GM18519 (cell line): ENCODE data around the gene MARCHF2.
"Not testable (repeated sequence)": the region's sequence is repeated elsewhere in the genome, so short reads cannot be mapped to it uniquely, and the experiment has no call there.

Experiments
- ATAC-seq: cut with Tn5 transposase; IDR thresholded peaks from one replicate; pipeline ENCODE4 v1.9.1; 2021; ENCODE audit warnings: mild to moderate bottlenecking, moderate library complexity; ENCODE audit not compliant: unreplicated experiment, low FRiP score

The MARCHF2 gene, protein sequence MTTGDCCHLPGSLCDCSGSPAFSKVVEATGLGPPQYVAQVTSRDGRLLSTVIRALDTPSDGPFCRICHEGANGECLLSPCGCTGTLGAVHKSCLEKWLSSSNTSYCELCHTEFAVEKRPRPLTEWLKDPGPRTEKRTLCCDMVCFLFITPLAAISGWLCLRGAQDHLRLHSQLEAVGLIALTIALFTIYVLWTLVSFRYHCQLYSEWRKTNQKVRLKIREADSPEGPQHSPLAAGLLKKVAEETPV

GRCh38 chr19:8412783-8413628, at the start of gene MARCHF2:
TSS of gene MARCHF2 (plus strand) at chr19:8413305. CDS start at chr19:8421841, 8,536 bp downstream.
- peak; percentile 98 for ATAC-seq

- no peak for ATAC-seq
Measured at GRCh38 chr19:8363803-8364771, 49.0 kb upstream of the MARCHF2 start, which contains the start of gene ANGPTL4. TSS of gene ANGPTL4 (plus strand) at chr19:8364155. CDS start at chr19:8364322, 167 bp downstream.

DNA sequence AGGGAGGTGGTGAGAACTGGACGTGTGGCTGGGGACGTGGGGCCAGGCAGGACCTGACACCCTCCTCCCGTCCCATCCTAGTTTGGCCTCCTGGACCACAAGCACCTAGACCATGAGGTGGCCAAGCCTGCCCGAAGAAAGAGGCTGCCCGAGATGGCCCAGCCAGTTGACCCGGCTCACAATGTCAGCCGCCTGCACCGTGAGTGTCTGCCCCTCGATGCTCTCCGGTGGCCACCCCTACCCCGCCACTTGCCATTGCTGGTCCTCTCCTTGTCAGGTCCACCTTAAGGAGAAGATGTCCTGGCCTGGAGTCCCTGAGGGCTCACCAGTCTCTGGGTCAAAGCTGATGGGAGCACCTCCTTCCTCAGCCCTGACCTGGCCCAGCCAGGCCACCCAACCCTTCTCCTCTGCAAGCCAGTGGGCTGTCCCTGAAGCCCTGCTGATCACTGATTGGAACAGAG, 47.0 kb upstream of the MARCHF2 start:
- no peak for ATAC-seq

DNA sequence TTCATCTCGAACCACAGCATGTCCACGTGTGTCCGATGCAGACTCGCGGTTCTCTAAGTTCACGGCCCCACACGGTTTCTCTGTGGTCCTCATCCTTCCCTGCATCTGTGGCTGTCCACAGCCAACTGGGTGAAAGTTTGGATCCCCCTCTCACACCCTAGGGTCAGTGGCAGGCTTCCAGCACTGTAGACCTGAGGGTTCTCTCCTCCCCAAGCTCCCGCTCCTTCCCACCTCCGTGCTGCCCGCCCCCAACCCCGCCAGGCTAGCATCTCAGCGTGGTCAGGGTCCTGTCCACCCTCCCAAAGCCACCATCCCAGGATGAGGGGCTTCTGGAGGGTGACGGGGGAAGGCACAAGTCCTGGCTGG, 46.2 kb upstream of the MARCHF2 start:
- no peak for ATAC-seq

DNA sequence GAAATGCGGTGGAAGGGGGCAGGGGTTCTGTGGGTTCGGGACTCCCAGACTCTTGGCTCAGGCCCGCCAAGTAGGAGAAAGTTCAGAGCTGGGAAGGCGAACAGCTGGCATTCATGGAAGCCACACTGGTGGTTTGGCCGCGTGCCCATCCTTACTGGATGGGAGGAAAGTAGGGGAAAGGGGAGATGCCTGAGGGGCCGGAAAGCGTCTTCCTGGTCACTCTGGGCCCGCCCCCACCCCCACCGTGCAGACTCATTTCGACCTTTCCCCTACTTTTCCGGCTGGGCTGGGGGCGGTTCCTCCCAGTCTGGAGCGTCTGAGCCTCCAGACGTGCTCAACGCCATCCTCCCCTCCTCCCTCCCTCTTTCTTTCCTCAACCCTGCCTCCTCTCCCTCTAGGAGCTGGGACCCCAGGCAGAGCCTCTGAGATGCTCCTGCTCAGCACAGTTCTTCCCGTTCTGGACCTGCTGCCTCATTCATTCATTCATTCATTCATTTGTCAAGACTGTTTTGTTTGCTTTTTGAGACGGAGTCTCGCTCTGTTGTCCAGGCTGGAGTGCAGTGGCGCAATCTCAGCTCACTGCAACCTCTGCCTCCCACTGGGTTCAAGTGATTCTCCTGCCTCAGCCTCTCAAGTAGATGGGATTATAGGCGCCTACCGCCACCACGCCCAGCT, 45.6 kb upstream of the MARCHF2 start:
- ATAC-seq = no peak

DNA sequence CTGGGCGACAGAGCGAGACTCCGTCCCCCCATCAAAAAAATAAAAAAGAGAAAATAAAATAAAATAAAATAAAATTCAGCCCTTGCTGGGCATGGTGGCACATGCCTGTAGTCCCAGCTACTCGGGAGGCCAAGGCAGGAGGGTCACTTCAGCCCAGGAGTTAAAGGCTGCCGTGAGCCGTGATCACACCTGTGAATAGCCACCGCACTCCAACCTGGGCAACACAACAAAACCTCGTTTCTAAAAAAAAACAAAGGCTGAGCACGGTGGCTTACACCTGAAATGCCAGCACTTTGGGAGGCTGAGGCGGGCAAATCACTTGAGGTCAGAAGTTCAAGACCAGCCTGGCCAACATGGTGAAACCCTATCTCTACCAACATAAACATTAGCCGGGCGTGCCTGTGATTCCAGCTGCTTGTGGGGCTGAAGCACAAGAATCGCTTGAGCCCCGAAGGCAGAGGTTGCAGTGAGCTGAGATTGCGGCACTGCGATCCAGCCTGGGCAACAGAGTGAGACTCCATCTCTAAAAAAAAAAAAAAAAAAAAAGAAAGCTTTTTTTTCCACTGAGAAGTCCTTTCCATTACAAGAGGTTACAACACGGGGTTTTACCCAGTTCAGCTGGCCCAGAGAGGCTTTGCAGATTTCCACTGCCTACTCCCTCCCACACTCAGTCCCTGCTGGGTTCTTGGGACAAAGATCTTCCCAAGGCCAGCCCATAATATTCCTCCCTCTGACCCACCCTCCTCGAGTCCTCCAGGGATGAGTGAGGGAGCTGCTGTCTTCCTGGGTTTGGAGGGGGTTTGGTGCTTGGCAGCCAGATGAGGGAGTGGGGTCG, 42.7 kb upstream of the MARCHF2 start:
- no peak for ATAC-seq

GRCh38 chr19:8371011-8371804, 41.9 kb upstream of the MARCHF2 start:
- ATAC-seq = no peak

GRCh38 chr19:8373867-8374813, 39.0 kb upstream of the MARCHF2 start:
- no peak for ATAC-seq

- not testable (repeated sequence) for ATAC-seq
Measured at GRCh38 chr19:8375766-8376165, 37.3 kb upstream of the MARCHF2 start.

DNA sequence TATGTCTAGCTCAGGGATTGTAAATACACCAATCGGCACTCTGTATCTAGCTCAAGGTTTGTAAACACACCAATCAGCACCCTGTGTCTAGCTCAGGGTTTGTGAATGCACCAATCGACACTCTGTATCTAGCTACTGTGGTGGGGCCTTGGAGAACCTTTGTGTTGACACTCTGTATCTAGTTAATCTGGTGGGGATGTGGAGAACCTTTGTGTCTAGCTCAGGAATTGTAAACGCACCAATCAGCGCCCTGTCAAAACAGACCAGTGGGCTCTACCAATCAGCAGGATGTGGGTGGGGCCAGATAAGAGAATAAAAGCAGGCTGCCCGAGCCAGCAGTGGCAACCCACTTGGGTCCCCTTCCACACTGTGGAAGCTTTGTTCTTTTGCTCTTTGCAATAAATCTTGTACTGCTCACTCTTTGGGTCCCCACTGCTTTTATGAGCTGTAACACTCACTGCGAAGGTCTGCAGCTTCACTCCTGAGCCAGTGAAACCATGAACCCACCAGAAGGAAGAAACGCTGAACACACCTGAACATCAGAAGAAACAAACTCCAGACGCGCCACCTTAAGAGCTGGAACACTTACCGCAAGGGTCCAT, 36.6 kb upstream of the MARCHF2 start:
- not testable (repeated sequence) for ATAC-seq

DNA sequence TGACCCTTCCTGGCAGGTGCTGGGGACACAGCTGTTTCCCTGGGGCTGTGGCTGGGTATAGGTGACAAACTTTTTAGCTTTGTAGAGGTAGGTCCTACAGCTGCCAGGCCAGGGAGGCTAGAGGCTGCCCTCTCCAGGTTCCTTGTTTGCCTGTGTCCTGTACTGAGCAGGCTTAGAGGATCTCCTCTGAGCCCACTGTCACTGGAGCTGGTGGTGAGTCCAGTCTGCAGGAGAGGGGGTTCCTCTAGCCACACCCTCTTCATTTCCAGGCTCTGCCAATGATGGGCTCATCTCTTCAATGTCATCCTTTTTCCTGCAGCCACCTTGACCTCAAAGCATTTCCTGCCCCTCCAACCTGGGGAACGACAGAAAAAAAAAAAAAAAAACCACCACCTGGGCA, 35.5 kb upstream of the MARCHF2 start:
- ATAC-seq = no peak

DNA sequence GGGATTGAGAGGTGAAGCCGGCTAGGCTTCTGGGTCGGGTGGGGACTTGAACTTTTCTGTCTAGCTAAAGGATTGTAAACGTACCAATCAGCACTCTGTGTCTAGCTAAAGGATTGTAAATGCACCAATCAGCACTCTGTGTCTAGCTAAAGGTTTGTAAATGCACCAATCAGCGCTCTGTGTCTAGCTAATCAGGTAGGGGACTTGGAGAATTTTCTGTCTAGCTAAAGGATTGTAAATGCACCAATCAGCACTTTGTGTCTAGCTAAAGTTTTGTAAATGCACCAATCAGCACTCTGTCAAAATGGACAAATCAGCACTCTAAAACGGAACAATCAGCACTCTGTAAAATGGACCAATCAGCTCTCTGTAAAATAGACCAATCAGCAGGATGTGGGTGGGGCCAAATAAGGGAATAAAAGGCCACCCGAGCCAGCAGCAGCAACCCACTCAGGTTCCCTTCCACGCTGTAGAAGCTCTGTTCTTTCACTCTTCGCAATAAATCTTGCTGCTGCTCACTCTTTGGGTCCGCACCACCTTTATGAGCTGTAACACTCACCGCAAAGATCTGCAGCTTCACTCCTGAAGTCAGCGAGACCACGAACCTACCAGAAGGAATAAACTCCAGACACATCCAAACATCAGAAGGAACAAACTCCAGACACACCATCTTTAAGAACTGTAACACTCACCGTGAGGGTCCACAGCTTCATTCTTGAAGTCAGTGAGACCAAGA, 33.8 kb upstream of the MARCHF2 start:
- not testable (repeated sequence) for ATAC-seq

DNA sequence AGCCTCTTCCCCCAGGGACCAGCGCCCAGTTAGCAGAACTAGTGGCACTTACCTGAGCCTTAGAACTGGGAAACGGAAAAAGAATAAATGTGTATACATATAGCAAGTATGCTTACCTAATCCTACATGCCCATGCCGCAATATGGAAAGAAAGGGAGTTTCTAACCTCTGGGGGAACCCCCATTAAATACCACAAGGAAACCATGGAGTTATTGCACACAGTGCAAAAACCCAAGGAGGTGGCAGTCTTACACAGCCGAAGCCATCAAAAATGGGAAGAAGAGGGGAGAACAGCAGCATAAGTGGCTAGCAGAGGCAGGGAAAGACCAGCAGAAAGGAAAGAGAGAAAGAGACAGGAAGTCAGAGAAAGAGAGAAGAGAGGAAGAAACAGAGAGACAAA, 28.5 kb upstream of the MARCHF2 start:
- ATAC-seq = not testable (repeated sequence)

DNA sequence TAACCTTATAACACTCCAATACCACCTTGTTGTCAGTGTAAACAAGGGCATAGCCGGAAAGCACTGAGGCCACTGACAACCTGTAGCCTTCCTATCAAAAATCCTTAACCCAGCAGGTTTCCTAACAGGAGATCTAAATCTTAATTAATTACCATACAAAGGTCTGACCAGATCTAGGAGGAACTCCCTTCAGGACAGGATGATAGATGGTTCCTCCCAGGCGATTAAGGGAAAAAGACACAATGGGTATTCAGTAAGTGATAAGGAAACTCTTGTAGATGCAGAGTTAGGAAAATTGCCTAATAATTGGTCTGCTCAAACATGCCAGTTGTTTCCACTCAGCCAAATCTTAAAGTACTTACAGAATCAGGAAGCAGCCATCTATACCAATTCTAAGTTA, 28.0 kb upstream of the MARCHF2 start:
- ATAC-seq = not testable (repeated sequence)

- not testable (repeated sequence) for ATAC-seq
Measured at GRCh38 chr19:8385566-8385965, 27.5 kb upstream of the MARCHF2 start.

DNA sequence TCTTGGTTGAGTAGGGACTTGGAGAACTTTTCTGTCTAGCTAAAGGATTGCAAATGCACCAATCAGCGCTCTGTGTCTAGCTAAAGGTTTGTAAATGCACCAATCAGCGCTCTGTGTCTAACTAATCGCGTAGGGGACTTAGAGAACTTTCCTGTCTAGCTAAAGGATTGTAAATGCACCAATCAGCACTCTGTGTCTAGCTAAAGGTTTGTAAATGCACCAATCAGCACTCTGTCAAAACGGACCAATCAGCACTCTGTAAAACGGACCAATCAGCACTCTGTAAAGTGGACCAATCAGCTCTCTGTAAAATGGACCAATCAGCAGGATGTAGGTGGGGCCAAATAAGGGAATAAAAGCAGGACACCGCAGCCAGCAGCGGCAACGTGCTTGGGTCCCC, 26.7 kb upstream of the MARCHF2 start:
- ATAC-seq = not testable (repeated sequence)
